NCI-H524 (cell line): Measurements from ENCODE around the gene SIGLEC15.
"Not testable (repeated sequence)": the region's sequence is repeated elsewhere in the genome, so short reads cannot be mapped to it uniquely, and the experiment has no call there.

Source experiments
- DNase-seq, 2 experiments: peaks; one replicate each; lab custom pipeline; 2025; lab: John Stamatoyannopoulos, UW

SIGLEC15 gene

DNA sequence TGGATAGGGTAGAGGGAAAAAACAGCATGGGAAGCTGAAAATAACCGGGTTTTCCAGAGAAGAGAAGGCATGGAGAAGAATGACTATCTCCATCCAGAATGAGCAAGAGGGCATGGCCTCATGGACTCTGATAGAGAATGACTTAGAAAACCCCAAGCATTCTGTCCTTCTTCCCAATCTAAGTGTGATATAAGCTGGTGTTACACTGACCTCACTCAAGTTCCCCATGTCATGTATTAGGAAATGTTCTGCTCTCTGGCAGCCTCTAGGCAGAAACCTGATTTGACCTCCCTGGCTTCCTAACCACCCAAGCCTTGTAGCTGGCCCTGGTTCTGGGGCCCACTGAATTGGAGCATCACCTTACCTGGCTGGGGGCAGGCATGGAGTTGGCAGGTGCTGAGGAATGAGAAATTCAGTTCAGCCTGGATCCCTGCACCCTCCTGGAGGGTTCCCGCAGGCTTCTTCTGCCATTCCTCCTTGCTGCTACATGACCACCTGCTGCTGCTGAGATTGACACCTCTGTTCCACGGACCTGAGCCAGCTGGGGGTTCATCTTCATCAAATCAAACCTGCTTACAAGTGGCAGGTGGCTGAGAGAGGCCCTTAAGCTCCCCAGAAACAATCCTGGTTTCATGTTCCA is 5.2 kb upstream of the SIGLEC15 start:
- peak in 1 of 2 experiments; percentile 63 for DNase-seq

GRCh38 chr18:45821026-45821425 is 4.4 kb upstream of the SIGLEC15 start:
- DNase-seq = no peak

DNA sequence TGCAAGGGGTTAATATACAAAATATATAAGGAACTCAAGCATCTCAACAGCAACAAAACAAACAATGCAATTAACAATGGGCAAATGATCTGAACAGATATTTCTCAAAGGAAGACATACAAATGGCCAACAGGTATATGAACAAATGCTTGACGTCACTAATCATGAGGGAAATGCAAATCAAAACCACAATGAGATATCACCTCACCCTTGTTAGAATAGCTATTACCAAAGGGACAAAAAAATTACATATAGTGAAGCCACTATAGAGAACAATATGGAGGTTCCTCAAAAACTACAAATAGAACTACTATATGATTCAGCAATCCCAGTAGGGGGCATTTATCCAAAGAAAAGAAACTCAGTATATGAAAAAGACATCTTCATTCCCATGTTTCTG is 3.8 kb upstream of the SIGLEC15 start:
- no peak for DNase-seq

GRCh38 chr18:45826084-45826483 is 609 bp downstream of the SIGLEC15 start:
- DNase-seq = no peak

GRCh38 chr18:45826716-45827115 is 1.2 kb downstream of the SIGLEC15 start:
- not testable (repeated sequence) for DNase-seq

DNA sequence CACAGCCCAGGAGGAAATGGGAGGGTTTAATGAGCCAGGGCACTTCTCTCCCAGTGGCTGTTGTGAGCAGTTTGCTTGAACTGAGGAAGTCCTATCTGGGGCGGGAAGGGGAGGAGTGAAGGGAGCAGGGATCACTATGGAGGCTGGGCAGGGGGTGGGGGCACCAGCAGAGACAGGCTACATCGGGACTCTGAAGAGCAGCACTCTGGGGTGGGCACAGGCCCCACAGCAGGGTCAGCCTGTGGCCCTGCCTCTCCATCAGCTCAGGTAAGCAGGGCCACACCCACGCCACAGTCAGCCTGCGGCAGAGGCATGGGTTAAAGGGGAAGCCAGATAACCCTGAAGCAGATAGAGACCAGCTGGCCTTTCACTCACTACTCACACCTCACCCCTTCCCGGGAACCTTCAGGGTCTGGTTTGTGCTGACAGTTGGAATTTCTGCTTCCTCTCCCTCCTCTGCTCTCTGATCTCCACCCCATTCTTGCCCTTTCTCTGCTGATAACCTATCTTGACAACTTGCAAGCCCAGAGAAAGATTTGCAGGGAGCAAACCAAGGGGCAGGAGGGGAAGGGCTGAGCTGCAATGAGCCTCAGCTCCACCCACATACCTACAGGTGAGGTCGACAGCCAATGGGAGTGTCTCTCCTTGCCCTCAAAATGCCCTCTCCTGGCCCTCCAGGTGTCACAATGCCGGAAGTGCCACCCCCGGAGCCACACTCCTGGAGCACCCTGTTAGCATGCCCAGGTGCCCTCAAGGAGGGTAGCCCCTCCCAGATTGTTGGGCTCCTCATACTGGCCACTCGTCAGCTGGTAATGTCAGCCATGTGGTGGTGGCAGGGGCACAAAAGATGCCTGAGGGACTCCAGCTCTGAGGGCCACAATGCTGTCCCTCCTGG is 3.7 kb downstream of the SIGLEC15 start:
- DNase-seq = no peak

DNA sequence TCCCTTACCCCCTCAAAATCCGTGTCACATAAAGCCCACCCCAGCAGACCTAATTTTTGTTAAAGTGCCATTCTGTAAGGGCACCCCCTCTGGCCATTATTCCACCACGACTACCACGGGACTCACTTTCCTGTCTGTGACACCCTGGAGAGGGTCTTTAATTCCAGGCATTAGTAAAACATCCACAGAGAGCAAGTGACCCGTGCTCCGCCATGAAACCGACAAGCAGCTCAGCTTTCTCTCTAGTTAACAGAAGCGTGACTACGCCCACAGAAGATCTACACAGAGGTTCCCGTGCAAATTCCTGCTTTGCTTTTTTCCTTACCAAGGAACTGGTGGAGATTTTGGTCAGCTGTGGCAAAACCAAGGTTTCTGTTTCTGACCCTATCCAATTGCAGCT is 4.4 kb downstream of the SIGLEC15 start:
- DNase-seq = no peak

- no peak for DNase-seq
Measured at GRCh38 chr18:45830917-45831316, 5.4 kb downstream of the SIGLEC15 start.

DNA sequence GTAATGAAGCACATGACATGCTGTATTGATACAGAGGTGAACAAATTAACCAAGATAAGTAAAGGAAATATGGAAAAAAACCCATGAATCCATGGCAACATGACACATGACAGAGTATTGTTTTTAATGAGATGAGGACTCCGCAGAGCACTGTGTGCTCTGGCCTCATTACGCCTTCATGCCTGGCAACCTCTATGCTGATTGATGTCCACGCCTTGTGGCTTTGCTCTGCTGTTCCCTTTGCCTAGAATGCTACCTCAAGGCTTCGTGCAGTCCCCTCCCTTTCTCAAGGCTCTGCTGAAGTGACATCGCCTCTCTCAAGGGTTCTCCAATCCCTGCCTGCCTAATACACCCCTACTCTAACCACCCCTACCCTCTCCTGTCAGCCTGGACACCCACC is 8.4 kb downstream of the SIGLEC15 start:
- DNase-seq = no peak

DNA sequence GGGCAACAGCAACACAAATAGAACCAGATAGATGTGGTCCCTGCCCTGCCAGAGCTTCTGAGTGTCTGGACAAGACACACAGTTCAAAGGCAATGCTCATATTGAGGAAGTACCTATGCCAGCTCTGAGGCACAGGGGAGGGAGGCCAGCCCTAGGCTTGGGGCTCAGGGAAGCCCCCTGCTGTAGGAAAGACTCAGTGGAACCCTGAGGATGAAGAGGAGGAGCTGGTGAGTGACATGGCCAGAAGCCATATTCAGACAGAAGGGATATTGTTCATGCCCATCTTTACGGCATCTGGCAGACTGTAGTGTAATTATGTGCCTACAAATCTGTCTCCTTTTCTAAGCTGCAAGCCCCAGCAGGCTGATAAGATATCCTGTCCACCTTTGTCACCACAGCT is 8.8 kb downstream of the SIGLEC15 start:
- DNase-seq = peak in 1 of 2 experiments; percentile 58

GRCh38 chr18:45835057-45835636 is 9.7 kb downstream of the SIGLEC15 start:
- DNase-seq = no peak

- no peak for DNase-seq
Measured at GRCh38 chr18:45836242-45837205, 11.0 kb downstream of the SIGLEC15 start.

DNA sequence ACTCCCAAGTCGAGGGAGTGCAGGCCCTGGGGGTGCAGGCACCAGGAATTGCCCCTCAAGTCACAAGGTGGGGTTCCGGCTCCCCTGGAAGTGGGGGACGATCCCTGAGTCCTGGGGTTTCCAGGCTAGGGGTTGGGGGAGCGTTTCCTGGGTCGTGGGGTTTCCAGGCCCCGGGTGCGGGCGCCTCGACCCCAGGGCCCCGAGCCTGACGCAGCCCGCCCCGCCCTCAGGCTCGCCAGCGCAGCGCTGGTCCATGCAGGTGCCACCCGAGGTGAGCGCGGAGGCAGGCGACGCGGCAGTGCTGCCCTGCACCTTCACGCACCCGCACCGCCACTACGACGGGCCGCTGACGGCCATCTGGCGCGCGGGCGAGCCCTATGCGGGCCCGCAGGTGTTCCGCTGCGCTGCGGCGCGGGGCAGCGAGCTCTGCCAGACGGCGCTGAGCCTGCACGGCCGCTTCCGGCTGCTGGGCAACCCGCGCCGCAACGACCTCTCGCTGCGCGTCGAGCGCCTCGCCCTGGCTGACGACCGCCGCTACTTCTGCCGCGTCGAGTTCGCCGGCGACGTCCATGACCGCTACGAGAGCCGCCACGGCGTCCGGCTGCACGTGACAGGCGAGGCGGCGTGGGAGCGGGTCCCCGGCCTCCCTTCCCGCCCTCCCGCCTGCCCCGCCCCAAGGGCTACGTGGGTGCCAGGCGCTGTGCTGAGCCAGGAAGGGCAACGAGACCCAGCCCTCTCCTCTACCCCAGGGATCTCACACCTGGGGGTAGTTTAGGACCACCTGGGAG is 12.0 kb downstream of the SIGLEC15 start:
- DNase-seq = peak in 1 of 2 experiments; percentile 68

DNA sequence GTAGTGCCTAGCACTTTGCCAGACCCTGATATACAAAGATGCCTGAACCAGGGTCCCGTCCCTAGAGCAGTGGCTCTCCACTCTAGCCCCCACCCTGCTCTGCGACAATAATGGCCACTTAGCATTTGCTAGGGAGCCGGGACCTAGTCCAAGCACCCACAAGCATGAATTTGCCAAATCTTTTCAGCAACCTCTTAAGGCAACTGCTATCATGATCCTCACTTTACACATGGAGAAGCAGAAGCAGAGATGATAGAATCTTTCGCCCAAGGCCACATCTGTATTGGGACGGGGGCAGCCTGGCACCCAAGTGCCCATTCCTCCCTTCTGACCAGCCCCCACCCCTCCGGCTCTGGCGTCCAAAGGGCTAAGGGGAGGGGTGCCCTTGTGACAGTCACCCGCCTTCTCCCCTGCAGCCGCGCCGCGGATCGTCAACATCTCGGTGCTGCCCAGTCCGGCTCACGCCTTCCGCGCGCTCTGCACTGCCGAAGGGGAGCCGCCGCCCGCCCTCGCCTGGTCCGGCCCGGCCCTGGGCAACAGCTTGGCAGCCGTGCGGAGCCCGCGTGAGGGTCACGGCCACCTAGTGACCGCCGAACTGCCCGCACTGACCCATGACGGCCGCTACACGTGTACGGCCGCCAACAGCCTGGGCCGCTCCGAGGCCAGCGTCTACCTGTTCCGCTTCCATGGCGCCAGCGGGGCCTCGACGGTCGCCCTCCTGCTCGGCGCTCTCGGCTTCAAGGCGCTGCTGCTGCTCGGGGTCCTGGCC is 13.0 kb downstream of the SIGLEC15 start:
- peak in 1 of 2 experiments; percentile 19 for DNase-seq

GRCh38 chr18:45839414-45840395 is 14.2 kb downstream of the SIGLEC15 start:
- peak in 1 of 2 experiments; percentile 61 for DNase-seq

DNA sequence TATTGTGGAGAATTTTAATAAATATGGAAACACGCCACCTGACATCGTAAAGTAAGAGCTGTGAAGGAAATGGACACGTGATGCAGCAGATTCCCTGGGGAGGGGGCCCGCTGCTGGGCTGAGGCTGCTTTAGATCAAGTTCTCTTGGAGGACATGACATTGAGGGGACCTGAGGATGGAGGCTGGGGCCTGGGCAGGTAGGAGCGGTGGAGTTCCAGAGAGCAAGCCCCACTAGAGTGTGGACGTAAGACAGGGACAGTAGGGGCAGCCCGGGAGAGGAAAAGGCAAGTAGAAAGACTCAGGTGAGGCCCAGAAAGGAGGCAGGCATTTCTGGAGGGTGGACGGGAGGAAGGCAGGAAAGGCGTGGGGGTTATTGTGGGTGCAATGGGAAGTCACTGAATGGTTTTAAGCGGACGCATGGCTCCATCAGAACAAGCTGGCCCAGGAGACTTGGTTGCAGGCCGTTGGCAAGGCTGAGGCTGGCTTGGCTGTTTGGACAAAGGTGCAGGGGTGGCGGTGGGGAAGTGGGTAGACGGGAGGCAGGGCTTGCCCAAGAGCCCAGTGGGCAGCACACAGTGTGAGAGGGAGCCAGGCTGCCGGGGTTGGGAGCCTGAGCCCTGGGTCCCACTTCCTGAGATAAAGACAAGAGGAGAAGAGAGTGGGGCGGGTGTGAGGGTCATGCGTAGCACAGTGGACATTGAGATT is 15.7 kb downstream of the SIGLEC15 start:
- no peak for DNase-seq

DNA sequence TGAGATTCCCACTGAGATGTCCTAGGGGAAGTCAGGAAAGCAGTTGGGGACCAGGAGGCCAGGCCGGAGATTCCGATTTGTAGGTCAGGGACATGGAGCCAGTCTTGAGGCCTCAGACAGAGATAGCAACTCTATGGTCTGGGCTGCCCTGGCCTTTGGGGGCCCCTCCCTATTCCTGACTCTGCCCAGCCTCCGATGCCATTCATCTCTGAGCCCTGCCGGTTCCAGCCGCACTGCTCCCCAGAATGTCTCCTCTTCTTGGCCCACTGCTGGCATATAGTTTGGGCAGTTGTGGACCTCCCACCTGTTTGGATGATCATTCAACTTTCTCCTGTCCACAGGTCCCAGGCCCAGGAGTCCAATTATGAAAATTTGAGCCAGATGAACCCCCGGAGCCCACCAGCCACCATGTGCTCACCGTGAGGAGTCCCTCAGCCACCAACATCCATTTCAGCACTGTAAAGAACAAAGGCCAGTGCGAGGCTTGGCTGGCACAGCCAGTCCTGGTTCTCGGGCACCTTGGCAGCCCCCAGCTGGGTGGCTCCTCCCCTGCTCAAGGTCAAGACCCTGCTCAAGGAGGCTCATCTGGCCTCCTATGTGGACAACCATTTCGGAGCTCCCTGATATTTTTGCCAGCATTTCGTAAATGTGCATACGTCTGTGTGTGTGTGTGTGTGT is 16.4 kb downstream of the SIGLEC15 start:
- no peak for DNase-seq

GRCh38 chr18:45843019-45843418 is 17.5 kb downstream of the SIGLEC15 start:
- DNase-seq = no peak
